CD4-positive, CD25-positive, alpha-beta regulatory T cell (primary cell): ENCODE measurements around the gene EME2. TPM values are rescaled to one million over a fixed set of nuclear protein-coding genes. Genes with fewer than 3 reads are reported as not detected.

Experiments used
- ATAC-seq, 2 donors: fragments of 150-1000 bp; cut with Tn5 transposase; one replicate each; pipeline ENCODE4 v1.10.0; 2021; ENCODE audit warnings: low read depth in 2 of 2, moderate number of reproducible peaks in 2 of 2, moderate library complexity in 1 of 2
- DNase-seq, 3 donors: peaks; one replicate each; pipeline versions ENCODE4 v3.0.0 to v3.0.0-alpha.2; 2012 to 2022; ENCODE audit warnings: mixed read lengths in 1 of 3
- H3K27ac ChIP-seq: one replicate; pipeline ENCODE4 v1.7.0; 2013; ENCODE audit warnings: mild to moderate bottlenecking, low read length; ENCODE audit not compliant: insufficient read depth, poor library complexity, severe bottlenecking
- H3K27me3 ChIP-seq: one replicate; pipeline ENCODE4 v1.7.0; 2013; ENCODE audit warnings: low read length; ENCODE audit not compliant: control insufficient read depth, insufficient read depth
- H3K36me3 ChIP-seq: one replicate; pipeline ENCODE4 v1.7.0; 2013; ENCODE audit warnings: mild to moderate bottlenecking, low read length, moderate library complexity; ENCODE audit not compliant: control insufficient read depth, insufficient read depth
- H3K4me1 ChIP-seq: 2 replicates; pipeline ENCODE4 v1.7.0; 2013; ENCODE audit warnings: mild to moderate bottlenecking, low read length; ENCODE audit not compliant: insufficient read depth, control insufficient read depth, poor library complexity, severe bottlenecking
- H3K4me3 ChIP-seq: one replicate; pipeline ENCODE4 v1.7.0; 2013; ENCODE audit warnings: low read depth, mild to moderate bottlenecking, low read length, moderate library complexity
- H3K9me3 ChIP-seq, 2 experiments: 1 replicate in 1 of 2; 2 replicates in 1 of 2; pipeline ENCODE4 v1.7.0; 2013; ENCODE audit warnings: low read length in 2 of 2, mild to moderate bottlenecking in 1 of 2, moderate library complexity in 1 of 2; ENCODE audit not compliant: control insufficient read depth in 2 of 2
- H3K27ac Mint-ChIP-seq, 3 donors: one replicate each; pipeline ENCODE4 v1.8.0; 2020 to 2022; ENCODE audit warnings: mild to moderate bottlenecking in 3 of 3, mixed read lengths in 3 of 3, moderate library complexity in 2 of 3
- H3K27me3 Mint-ChIP-seq: one replicate; pipeline ENCODE4 v1.8.0; 2022; ENCODE audit warnings: mild to moderate bottlenecking, mixed read lengths
- H3K36me3 Mint-ChIP-seq: one replicate; pipeline ENCODE4 v1.8.0; 2020; ENCODE audit warnings: mixed read lengths
- H3K4me1 Mint-ChIP-seq, 4 donors: one replicate each; pipeline ENCODE4 v1.8.0; 2020 to 2022; ENCODE audit warnings: mixed read lengths in 4 of 4, mild to moderate bottlenecking in 1 of 4
- H3K4me3 Mint-ChIP-seq, 4 donors: one replicate each; pipeline ENCODE4 v1.8.0; 2020 to 2022; ENCODE audit warnings: mild to moderate bottlenecking in 4 of 4, mixed read lengths in 4 of 4, moderate library complexity in 3 of 4
- H3K9me3 Mint-ChIP-seq, 7 donors: one replicate each; pipeline ENCODE4 v1.8.0; 2020 to 2022; ENCODE audit warnings: mixed read lengths in 7 of 7, mild to moderate bottlenecking in 3 of 7, moderate library complexity in 2 of 7
- polyA plus RNA-seq, 4 donors: library from polyadenylated mRNA; unstranded; fragments of 300-500 nt; fragmentation: Illumina TruSeq; gene quantifications; one replicate each; pipeline ENCODE4 v1.2.3, GENCODE V29; 2021
- total RNA-seq: library from RNA; stranded (reverse); gene quantifications from one replicate; pipeline ENCODE4 v1.2.3, GENCODE V29; 2022

Gene EME2
- total and polyA plus RNA-seq, 5 donors from 2014 or later = 0.57 to 19.0 (median 0.69) TPM

- H3K27me3 Mint-ChIP-seq = no peaks in the 10 kb centered on the region
- H3K9me3 Mint-ChIP-seq = no peaks in the 10 kb centered on the region
- ATAC-seq = peak in 1 of 2 donors; percentile 4
Observed at GRCh38 chr16:1770328-1771187, 2.1 kb upstream of the EME2 start.

GRCh38 chr16:1771188-1771863, 1.3 kb upstream of the EME2 start, which contains the start of gene NME3:
Gene NME3 (minus strand): TSS chr16:1771543. CDS start chr16:1771534, 9 bp downstream.
- H3K9me3 Mint-ChIP-seq = no peaks in the 10 kb centered on the region
- Histone ChIP-seq H3K4me1 (peaks cover 46% of the 10 kb centered on the region), H3K36me3 (peaks cover 2% of the 10 kb centered on the region), H3K4me3 (peak within 1 kb of the TSS; percentile 77), H3K27ac (peak within 1 kb of the TSS; percentile 85), H3K9me3 (no peaks in the 10 kb centered on the region), H3K27me3 (no peaks in the 10 kb centered on the region)
- H3K27me3 Mint-ChIP-seq = no peaks in the 10 kb centered on the region
- H3K4me3 Mint-ChIP-seq = peak within 1 kb of the TSS; percentile 89 to 98 (median 97)
- H3K36me3 Mint-ChIP-seq = peaks cover 3% of the 10 kb centered on the region
- DNase-seq (peak; percentile 64 to 76 (median 73)), ATAC-seq (peak; percentile 56 to 58)
- H3K27ac Mint-ChIP-seq = peak within 1 kb of the TSS; percentile 85 to 97 (median 97)
- peaks cover 0 to 18% (median 1%) of the 10 kb centered on the region in 4 donors for H3K4me1 Mint-ChIP-seq

More at GRCh38 chr16:1770328-1771187, 2.1 kb upstream of the EME2 start:
- peaks cover 3% of the 10 kb centered on the region for H3K36me3 Mint-ChIP-seq
- peak overlapping the region in 2 of 3 donors; percentile 52 to 71 for H3K27ac Mint-ChIP-seq
- H3K4me3 Mint-ChIP-seq = peak overlapping the region; percentile 85 to 89 (median 86)
- Histone ChIP-seq H3K9me3 (no peaks in the 10 kb centered on the region), H3K27me3 (no peaks in the 10 kb centered on the region), H3K4me1 (peaks cover 46% of the 10 kb centered on the region), H3K27ac (peak overlapping the region; percentile 69), H3K36me3 (peaks cover 7% of the 10 kb centered on the region), H3K4me3 (no peak overlapping the region)
- H3K4me1 Mint-ChIP-seq = peaks cover 0 to 17% (median 1%) of the 10 kb centered on the region in 4 donors
- DNase-seq = peak; percentile 20 to 32 (median 31)

GRCh38 chr16:1771864-1772361, 697 bp upstream of the EME2 start:
- peak overlapping the region; percentile 85 for H3K27ac ChIP-seq
- H3K36me3 Mint-ChIP-seq = peaks cover 3% of the 10 kb centered on the region
- peaks cover 46% of the 10 kb centered on the region for H3K4me1 ChIP-seq
- ATAC-seq (no peak), DNase-seq (no peak)
- no peaks in the 10 kb centered on the region for H3K27me3 Mint-ChIP-seq
- peaks cover 0 to 18% (median 1%) of the 10 kb centered on the region in 4 donors for H3K4me1 Mint-ChIP-seq
- H3K9me3 ChIP-seq = no peaks in the 10 kb centered on the region
- peak overlapping the region; percentile 89 to 98 (median 97) for H3K4me3 Mint-ChIP-seq
- no peaks in the 10 kb centered on the region for H3K27me3 ChIP-seq
- peak overlapping the region; percentile 77 for H3K4me3 ChIP-seq
- H3K27ac Mint-ChIP-seq = peak overlapping the region; percentile 85 to 97 (median 97)
- no peaks in the 10 kb centered on the region for H3K9me3 Mint-ChIP-seq
- H3K36me3 ChIP-seq = peaks cover 4% of the 10 kb centered on the region

GRCh38 chr16:1772908-1773702, 495 bp downstream of the EME2 start, which contains the start of gene MRPS34:
Gene MRPS34 (minus strand): TSS chr16:1773134. CDS start chr16:1773119, 15 bp downstream.
- DNase-seq (peak; percentile 69 to 90 (median 78)), ATAC-seq (peak; percentile 50 to 51)
- Histone ChIP-seq H3K36me3 (peaks cover 12% of the 10 kb centered on the region), H3K4me1 (peaks cover 46% of the 10 kb centered on the region), H3K4me3 (peak within 1 kb of the TSS; percentile 77), H3K27me3 (no peaks in the 10 kb centered on the region), H3K9me3 (no peaks in the 10 kb centered on the region), H3K27ac (peak within 1 kb of the TSS; percentile 85)
- no peaks in the 10 kb centered on the region for H3K27me3 Mint-ChIP-seq
- H3K4me3 Mint-ChIP-seq = peak within 1 kb of the TSS; percentile 89 to 98 (median 97)
- H3K36me3 Mint-ChIP-seq = peaks cover under 1% of the 10 kb centered on the region
- H3K9me3 Mint-ChIP-seq = no peaks in the 10 kb centered on the region
- H3K27ac Mint-ChIP-seq = peak within 1 kb of the TSS; percentile 85 to 97 (median 97)
- peaks cover 0 to 18% (median 1%) of the 10 kb centered on the region in 4 donors for H3K4me1 Mint-ChIP-seq

GRCh38 chr16:1773703-1774447, 1.3 kb downstream of the EME2 start:
- no peak overlapping the region for H3K27ac Mint-ChIP-seq
- H3K4me3 Mint-ChIP-seq = peak overlapping the region; percentile 84 to 98 (median 97)
- Histone ChIP-seq H3K4me1 (peaks cover 46% of the 10 kb centered on the region), H3K27me3 (no peaks in the 10 kb centered on the region), H3K4me3 (peak overlapping the region; percentile 57), H3K27ac (peak overlapping the region; percentile 85), H3K9me3 (no peaks in the 10 kb centered on the region), H3K36me3 (peaks cover 17% of the 10 kb centered on the region)
- peaks cover 0 to 18% (median 1%) of the 10 kb centered on the region in 4 donors for H3K4me1 Mint-ChIP-seq
- no peaks in the 10 kb centered on the region for H3K27me3 Mint-ChIP-seq
- H3K9me3 Mint-ChIP-seq = no peaks in the 10 kb centered on the region
- no peaks in the 10 kb centered on the region for H3K36me3 Mint-ChIP-seq
- no peak for DNase-seq
- no peak for ATAC-seq

GRCh38 chr16:1774448-1774780, 1.8 kb downstream of the EME2 start:
- peak overlapping the region; percentile 41 to 97 (median 91) for H3K4me3 Mint-ChIP-seq
- H3K27me3 ChIP-seq = no peaks in the 10 kb centered on the region
- H3K4me1 ChIP-seq = peaks cover 46% of the 10 kb centered on the region
- H3K4me3 ChIP-seq = no peak overlapping the region
- H3K27ac ChIP-seq = no peak overlapping the region
- no peaks in the 10 kb centered on the region for H3K9me3 Mint-ChIP-seq
- peaks cover 17% of the 10 kb centered on the region for H3K36me3 ChIP-seq
- ATAC-seq (no peak), DNase-seq (no peak)
- peaks cover 0 to 18% (median 1%) of the 10 kb centered on the region in 4 donors for H3K4me1 Mint-ChIP-seq
- H3K36me3 Mint-ChIP-seq = no peaks in the 10 kb centered on the region
- peak overlapping the region in 1 of 3 donors; percentile 32 for H3K27ac Mint-ChIP-seq
- H3K27me3 Mint-ChIP-seq = no peaks in the 10 kb centered on the region
- H3K9me3 ChIP-seq = no peaks in the 10 kb centered on the region
